Mesothelial cell of epicardium (in vitro differentiated cells): Measurements from ENCODE around the gene IER2. TPM values are rescaled to one million over a fixed set of nuclear protein-coding genes. Genes with fewer than 3 reads are reported as not detected.

Source experiments
- DNase-seq, 2 experiments: peaks; one replicate each; pipeline ENCODE4 v3.0.0; 2021; ENCODE audit warnings: low spot score in 2 of 2; ENCODE audit not compliant: unreplicated experiment in 2 of 2
- H3K27ac Mint-ChIP-seq: 2 replicates; pipeline ENCODE4 v1.8.0; 2021; ENCODE audit warnings: mixed read lengths
- H3K27me3 Mint-ChIP-seq: 2 replicates; pipeline ENCODE4 v1.8.0; 2021; ENCODE audit warnings: low read depth, mixed read lengths
- H3K36me3 Mint-ChIP-seq: 2 replicates; pipeline ENCODE4 v1.8.0; 2021; ENCODE audit warnings: mixed read lengths
- H3K4me1 Mint-ChIP-seq: 2 replicates; pipeline ENCODE4 v1.8.0; 2021; ENCODE audit warnings: mixed read lengths
- H3K4me3 Mint-ChIP-seq: 2 replicates; pipeline ENCODE4 v1.8.0; 2021; ENCODE audit warnings: mild to moderate bottlenecking, moderate library complexity, mixed read lengths
- H3K9me3 Mint-ChIP-seq: 2 replicates; pipeline ENCODE4 v1.8.0; 2021; ENCODE audit warnings: mixed read lengths
- CTCF ChIP-seq: fragments of 200-600 bp; sonication (generic); IDR thresholded peaks from one replicate; pipeline ENCODE4 v1.5.0; 2021; ENCODE audit warnings: antibody characterized with exemption; ENCODE audit not compliant: unreplicated experiment
- total RNA-seq: library from RNA; stranded (reverse); gene quantifications from 3 replicates; pipeline ENCODE4 v1.2.1, GENCODE V29; 2021

IER2 gene
- total RNA-seq, 1 donor from 2014 or later: 282 TPM

DNA sequence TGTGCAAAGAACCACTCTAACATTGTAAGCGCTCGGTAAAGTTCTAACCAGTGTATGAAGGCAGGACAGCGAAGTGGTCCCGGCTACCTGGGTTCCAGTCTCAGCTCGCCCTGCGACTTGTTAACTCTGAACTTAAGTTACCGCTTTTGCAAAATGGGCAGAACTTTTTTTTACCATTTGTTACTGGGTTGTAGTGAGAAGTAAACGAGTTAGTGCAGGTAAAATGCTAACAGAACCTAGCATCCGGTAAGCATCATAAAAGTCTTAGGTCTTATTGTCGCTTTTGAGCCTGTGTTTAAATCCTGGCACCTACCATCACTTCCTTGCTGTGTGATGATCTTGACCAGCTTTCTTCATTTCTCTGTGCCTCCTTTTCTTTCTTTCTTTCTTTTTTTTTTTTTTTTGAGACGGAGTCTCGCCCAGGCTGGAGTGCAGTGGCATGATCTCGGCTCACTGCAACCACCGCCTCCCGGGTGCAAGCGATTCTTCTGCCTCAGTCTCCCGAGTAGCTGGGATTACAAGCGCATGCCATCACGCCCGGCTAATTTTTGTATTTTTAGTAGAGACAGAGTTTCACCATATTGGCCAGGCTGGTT is 32.9 kb upstream of the IER2 start:
- DNase-seq: no peak
- Mint-ChIP-seq H3K27ac (peak overlapping the region; percentile 97), H3K4me3 (peak overlapping the region; percentile 95), H3K9me3 (no peaks in the 10 kb centered on the region), H3K4me1 (peaks cover 42% of the 10 kb centered on the region), H3K27me3 (no peaks in the 10 kb centered on the region), H3K36me3 (peaks cover 2% of the 10 kb centered on the region)
- no peak for TF ChIP-seq CTCF

GRCh38 chr19:13117772-13118423 is 32.3 kb upstream of the IER2 start, which contains the start of gene NACC1:
Gene NACC1 (plus strand): TSS chr19:13118264. CDS start chr19:13135208, 16,944 bp downstream.
- Mint-ChIP-seq H3K4me3 (peak within 1 kb of the TSS; percentile 95), H3K9me3 (no peaks in the 10 kb centered on the region), H3K4me1 (peaks cover 42% of the 10 kb centered on the region), H3K27me3 (no peaks in the 10 kb centered on the region), H3K36me3 (peaks cover 4% of the 10 kb centered on the region), H3K27ac (peak within 1 kb of the TSS; percentile 97)
- TF ChIP-seq CTCF: no peak
- peak; percentile 86 to 89 for DNase-seq

DNA sequence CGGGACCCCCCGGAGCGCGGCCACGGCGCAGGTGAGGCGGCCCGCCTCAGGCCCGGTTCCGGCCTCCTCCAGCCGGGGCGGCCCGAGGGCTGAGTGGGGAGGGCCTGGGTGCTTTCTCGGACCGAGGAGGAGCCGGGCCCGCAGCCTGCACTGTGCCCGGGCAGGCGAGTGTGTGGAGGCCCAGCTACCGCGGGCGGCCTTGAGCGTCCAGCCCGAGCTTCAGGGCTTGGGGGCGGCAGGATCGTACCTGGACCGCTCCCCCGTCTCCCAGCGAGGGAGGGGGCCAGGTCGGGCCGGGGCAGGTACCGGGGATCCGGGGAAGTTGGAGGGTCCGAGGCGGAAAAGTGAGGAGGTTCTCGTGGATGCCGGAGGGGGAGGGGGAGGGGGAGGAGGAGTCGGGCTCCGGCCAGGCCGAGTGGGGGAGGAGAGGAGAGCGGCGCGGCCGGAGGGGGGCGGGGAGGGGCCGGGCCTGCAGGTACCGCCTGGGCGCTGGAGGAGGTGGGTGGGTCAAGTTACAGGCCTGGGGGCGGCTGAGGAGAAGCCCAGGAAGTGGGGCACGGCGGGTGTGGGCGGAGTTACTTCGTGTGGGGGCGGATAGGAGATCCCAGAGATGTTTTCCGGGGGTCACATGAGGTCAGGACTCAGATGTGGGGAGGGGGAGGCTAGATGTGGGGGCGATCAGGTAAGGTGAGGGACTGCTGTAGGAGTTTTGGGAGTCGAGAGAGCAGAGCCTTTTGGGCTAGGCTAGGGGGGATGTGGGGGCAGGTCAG is 31.6 kb upstream of the IER2 start:
- Mint-ChIP-seq H3K36me3 (peaks cover 4% of the 10 kb centered on the region), H3K27ac (peak overlapping the region; percentile 85), H3K4me3 (peak overlapping the region; percentile 75), H3K27me3 (no peaks in the 10 kb centered on the region), H3K9me3 (no peaks in the 10 kb centered on the region), H3K4me1 (peaks cover 42% of the 10 kb centered on the region)
- no peak for TF ChIP-seq CTCF
- peak in 1 of 2 experiments; percentile 47 for DNase-seq

- Mint-ChIP-seq H3K27me3 (no peaks in the 10 kb centered on the region), H3K27ac (peak overlapping the region; percentile 85), H3K36me3 (peaks cover 4% of the 10 kb centered on the region), H3K9me3 (no peaks in the 10 kb centered on the region), H3K4me3 (peak overlapping the region; percentile 75), H3K4me1 (peaks cover 42% of the 10 kb centered on the region)
- DNase-seq: no peak
- no peak for TF ChIP-seq CTCF
Measured at GRCh38 chr19:13119627-13120026, 30.6 kb upstream of the IER2 start.

DNA sequence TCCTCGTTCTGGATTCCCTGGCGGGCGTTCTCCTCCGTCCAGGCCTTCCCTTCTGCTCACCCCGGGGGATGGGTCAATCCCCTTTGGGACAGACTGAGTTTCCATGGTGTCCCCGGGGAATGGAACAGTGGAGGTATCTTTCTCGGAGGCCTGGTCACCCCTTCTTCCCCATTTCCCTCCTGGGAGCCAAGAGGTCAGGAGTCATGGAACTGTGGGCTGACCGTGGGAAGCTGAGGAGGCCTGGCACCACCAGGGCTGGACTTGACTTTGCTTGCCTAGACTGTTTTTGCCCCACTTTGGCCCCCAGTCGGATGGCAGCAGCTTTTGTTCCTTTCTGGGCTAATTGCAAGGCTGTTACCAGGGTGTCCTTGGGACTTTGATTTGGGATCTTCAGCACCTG is 30.2 kb upstream of the IER2 start:
- DNase-seq: no peak
- TF ChIP-seq CTCF: no peak
- peak overlapping the region; percentile 85 for H3K27ac Mint-ChIP-seq
- peaks cover 42% of the 10 kb centered on the region for H3K4me1 Mint-ChIP-seq
- H3K36me3 Mint-ChIP-seq: peaks cover 4% of the 10 kb centered on the region
- H3K9me3 Mint-ChIP-seq: no peaks in the 10 kb centered on the region
- peak overlapping the region; percentile 75 for H3K4me3 Mint-ChIP-seq
- H3K27me3 Mint-ChIP-seq: no peaks in the 10 kb centered on the region
